GM15510 (cell line): Measurements from ENCODE around the gene KCNJ12.

ENCODE experiments used
- POLR2A ChIP-seq: IDR thresholded peaks from 3 replicates; pipeline ENCODE4 v1.6.1; 2011; ENCODE audit warnings: borderline replicate concordance; ENCODE audit not compliant: insufficient read length; ENCODE audit errors: extremely low read depth

KCNJ12 gene

DNA sequence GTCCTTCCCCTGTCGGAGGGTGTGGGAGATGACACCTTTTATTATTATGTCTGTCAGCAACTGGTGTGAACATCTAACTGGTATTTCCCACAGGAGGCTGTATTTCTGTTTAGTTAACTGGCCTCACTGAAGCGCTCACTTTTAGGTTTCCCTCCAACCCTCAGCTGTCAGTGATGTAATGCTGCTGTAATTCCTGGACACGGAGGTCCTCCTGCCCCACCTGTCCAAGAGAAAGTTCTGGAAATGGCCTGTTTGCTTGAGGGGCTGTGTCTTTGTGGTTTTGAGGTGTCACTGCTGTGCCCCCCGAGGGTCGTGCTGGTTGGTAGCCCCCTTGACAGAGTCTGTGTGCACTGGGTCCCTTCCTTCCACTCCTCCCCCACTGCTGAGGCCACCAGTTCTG is 11.5 kb downstream of the KCNJ12 start:
- no peak for TF ChIP-seq POLR2A

DNA sequence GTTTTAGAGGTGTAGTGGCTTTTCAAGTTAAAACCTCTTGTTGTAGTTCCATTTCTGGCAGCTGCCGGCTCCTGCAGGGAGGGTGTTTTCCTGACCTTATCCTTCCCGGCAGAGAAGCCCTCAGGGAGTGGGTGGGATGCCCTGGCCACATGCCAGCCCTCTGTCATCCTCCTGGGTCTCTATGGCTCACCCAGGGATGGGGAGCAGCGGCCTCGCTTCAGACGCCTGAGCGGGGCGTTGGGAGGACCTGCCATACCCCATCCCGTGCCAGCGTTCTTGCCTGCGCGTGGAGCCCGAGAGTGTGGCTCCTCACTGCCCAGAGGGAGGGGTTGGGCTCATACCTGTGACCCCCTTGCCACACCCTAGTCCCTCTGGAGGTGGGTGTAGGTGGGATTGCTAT is 11.9 kb downstream of the KCNJ12 start:
- TF ChIP-seq POLR2A, result no peak

DNA sequence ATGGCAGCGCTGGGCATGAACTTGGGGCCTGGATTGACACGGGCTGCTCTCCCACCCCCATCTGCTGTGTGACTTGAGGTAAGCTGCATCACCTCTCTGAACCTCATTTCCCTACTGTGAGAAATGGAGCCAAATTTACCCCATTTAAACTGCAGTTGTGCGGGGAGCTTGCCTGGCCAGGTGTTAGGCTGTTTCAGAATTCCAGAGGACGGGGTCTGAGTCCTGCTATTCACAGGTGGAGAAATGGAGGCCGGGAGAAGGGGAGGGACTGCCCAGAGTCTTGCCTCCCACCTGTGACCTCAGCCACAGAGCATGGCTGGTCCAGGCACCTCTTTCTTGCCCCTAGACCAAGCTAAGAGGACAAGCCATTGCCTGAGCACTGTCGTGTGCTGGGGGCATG is 12.8 kb downstream of the KCNJ12 start:
- no peak for TF ChIP-seq POLR2A

DNA sequence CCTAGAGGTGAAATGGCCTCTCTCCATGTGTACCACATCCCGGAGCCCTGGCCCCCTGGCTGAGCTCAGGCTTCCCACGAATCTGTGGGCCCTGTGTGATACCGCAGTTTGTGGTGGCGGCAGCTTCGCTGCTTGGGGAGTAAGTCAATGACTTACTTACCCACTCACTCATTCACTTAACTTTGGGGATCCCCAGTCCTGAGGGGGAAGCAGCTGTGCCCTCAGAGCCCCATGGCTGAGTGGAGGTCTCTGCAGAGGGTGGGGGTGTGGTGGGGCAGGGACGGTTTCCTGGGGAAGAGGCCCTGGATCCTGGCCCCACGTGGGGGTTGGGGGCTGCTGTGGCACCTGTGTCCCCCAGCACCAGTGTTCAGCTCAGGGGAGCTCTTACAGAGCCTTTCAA is 13.2 kb downstream of the KCNJ12 start:
- TF ChIP-seq POLR2A, result no peak

DNA sequence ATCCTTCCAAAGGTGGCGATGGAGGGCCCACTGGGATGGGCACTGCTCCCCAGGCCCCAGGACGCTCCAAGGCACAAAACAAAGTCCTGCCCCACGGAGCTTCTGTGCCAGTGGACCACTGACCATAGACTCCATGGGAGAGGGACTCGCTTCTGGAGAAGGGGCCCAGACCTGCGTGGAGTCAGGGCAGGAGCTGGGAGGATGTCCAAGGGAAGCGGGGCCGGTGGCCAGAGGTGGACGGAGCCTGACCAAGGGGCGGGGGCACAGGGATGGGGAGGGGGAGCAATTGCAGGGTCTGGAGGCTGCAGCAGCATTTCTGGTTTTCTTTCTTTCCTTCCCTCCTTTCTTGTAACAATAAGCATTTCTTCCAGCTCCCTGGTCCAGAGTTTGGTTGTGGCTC is 14.1 kb downstream of the KCNJ12 start:
- no peak for TF ChIP-seq POLR2A

DNA sequence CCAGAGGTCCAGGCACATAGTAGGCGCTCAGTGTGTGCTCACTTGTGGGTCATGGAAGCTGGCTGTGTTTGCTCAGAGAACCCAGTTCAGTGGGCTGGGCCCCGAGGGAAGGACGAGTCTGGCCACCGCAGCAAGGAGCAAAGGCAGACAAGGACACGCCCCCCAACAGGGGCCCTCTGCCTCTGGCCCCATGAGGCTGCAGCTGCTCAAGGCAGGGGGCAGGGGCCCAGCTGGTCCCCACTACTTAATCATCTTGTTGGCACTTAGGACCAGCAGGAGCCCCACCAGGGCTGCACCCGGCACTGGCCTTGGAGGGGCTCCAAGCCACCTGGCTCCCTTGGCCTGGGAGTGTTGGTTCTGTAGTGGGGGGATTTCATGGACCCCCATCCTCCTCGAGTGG is 16.1 kb downstream of the KCNJ12 start:
- TF ChIP-seq POLR2A, result no peak

DNA sequence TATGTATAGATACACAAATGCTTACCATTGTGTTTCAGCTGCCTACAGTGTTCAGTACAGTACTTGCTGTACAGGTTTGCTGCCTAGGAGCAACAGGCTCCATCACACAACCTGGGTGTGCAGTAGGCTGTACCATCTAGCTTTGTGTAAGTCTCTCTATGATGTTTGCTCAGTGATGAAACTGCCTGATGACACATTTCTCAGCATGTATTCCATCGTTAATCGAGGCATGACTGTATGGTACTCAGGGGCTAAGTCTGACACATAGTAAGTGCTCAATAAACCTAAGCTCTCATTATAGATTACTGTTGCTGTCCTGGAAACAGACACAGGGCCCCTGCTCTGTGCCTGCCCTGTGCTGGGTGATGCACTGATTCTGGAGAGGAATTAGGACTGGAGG is 18.1 kb downstream of the KCNJ12 start:
- no peak for TF ChIP-seq POLR2A

DNA sequence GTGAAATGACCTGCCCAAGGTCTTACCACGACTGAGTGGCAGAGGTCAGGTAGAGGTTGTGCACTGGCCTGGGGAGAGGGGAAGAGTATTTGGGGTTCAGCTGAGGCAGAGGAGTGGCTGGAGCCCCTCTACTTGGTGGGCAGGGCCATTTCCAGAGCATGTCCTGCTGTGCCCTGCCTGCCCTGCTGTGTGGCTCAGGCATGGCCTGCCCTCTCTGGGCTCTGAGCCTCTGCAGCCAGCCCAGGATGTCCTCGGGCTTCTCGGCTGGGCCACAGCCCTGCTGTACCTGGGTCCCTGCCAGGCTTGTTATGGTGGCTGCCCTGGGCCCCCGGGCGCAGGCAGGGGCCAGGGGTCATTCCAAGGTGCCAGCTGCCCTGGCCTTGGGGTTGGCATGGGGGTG is 19.6 kb downstream of the KCNJ12 start:
- no peak for TF ChIP-seq POLR2A

DNA sequence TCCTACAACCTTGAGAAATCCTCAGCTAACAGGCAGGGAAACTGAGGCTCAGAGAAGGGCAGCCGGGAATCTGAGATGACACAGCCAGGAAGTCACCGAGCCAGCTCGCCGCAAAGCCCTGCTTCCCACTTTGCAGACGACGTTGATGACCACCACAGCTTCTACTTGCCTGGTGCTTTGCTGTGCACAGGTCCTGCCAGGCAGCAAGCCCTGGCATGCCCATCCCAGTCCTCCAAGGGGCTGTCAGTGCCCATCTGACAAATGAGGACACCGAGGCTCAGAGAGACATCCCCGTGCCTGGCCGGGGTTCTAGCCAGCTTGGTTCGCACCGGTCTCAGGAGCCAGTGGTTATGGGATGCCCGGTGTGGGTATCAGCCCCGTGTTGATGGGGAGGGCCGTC is 20.1 kb downstream of the KCNJ12 start:
- no peak for TF ChIP-seq POLR2A

DNA sequence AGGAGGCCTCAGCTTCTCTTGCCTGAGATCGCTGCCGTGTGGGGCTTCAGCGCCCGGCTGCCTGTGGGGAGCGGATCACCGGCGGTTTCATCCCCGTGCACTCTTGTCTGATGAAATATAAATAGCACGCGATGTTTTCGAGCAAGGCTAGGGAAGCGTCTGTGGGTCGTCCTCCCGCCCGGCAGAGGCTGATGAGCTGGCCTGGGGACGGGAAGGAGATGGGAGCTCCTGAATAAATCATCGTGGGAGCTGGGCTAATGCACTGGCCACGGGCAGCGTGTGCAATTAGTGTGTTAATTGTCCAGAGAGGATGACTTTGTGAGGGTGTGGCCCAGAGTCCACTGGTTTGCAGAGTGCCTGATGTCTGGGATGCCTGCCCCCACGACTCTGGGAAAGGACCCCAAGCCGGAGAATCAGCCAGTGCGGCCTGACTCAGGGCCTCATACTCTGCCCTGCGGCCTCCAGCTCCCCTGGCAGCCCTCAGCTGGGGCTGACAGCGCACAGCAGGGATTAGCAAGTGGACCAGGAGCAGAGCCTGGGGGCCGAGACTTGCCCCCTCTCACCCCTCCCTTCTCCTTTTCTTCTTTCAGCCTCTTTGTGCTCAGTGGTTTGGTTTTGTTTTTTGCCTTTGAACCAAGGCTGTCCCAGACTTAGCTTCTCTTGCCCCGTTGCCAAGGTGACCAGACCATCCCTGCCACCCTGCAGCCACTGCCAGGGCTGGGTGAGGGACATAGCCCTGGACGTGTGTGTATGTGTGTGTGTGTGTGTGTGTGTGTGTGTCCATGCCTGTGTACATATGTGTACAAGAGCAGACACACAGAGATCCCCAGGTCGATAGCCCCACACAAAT is 21.4 kb downstream of the KCNJ12 start:
- TF ChIP-seq POLR2A, result no peak

DNA sequence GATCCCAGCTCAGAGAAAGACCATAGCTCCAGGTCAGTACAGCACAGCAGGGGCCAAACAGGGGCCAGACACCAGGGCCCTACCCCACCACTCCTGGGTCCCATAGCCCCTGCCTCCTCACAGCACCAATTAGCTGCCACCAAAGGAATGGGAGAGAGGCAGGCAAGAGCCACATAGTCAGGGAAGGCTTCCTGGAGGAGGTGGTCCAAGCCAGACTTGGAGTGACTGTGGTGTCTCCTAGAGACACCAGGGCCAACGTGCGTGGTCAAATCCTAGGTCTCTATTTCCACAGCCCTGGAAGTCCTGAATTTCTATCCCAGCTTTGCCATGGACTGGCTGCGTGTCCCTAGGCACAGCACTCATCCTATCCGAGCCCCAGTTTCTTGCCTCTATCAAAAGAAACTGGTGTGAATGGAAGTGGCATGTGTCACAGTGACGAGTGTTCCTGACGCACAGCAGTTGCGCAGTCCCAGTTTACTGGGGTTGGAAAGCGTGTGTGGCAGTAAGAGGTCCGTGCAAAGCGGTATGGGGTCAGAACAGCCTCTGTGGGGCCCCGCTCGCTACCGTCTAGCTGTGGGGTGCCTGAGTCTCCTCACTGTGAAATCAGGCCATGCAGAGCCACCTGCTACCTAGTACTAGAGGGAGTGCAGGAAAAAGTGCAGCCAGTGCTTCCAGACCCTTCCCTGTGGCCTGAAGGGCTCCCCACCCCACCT is 23.5 kb downstream of the KCNJ12 start:
- no peak for TF ChIP-seq POLR2A

DNA sequence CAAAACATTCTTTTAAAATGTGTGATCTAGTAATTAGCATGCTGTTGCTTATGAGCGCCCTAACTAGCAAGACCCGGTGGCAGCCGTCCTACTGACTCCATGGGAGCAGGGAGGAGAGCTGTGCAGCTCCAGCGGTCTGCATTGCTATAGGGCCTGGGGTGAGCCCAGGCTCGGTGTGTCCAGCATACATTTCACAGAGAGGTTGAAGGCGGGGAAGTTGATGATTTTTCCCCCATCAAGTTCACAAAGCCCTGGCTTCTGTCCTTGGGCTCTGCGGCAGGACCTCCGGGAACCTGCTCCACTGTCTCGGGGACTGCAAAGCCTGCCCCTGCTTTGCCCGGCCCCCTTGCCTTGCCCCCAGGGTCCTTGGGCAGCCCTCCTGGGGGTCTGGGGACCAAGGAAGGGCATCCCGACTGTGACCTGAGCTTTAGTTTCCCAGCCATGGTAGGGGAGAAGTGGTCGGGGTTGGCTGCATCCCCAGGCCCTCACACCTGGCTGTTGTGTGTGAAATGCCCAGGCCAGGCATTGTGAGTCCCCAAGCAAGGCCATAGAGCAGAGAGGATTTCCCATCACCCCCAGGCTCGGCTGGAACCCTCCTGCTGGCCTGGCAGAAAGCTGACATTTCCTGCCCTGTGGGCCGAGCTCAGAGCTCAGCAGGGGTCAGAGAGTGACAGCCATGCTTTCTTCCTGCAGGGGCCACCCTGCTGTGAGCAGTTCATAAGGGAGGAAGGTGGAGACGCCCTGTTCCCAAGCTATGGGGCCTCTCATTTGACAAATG is 24.8 kb downstream of the KCNJ12 start:
- TF ChIP-seq POLR2A, result no peak

DNA sequence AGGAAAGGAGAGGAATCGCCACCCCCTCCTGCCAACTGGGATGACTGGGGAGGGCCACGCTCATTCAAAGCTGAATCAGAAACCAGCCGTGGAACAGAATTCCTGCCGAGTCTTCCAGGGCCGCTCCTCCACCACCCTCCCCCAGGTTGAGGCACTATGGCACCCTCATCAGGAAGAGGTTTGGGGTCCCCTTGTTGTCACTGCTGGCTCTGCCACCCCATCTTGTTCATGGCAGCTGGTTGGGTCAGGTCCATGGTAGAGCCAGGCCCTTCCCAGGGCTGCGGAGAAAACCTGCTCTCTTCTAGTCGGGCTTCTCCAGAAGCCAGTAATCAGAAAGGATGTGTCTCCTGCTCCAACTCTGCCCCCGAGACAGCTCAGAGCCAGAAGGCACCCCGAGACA is 41.8 kb downstream of the KCNJ12 start:
- no peak for TF ChIP-seq POLR2A

DNA sequence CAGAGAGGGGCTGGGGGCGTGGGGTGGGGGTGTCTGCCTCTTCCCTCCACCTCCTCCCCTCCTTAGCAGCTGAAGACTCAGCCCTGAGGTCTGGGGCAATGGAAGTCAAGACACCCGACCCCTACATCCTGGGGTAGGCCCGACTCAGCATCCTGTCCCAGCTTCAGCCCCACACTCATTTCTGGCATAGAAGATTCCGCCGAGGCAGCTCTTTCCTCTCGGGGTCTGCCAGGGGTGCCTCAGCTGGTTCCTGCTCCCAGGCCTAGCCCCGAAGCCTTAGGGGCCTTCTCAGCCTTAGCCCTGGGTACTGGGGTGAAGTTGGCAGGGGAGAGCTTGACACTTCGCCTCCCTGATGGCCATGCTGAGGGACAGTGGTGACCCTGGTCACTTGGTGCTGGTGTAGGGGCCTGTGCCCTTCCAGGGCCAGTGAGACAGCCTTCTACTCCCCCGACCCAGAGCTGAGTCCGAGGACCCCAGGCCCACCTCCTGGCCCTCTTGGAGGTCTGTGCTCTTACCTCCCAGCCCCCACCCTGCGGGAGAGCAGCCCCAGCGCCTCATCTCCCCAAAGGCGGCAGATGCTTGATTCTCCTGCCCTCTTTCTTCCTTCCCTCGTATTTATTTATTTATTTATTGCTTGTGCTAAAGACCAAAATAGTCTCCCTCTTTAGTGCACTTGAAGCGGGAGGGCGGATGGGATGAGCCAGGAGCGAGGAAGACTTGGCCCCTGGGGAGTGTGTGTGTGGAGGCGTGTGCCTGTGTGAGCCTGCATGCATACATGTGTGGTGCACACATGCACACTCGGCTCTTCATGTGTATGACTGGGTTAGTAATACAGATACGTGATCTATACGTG is 42.5 kb downstream of the KCNJ12 start:
- TF ChIP-seq POLR2A, result no peak
